GM18867 (cell line): ENCODE measurements around the gene NADK.
"Not testable (repeated sequence)": the region's sequence is repeated elsewhere in the genome, so short reads cannot be mapped to it uniquely, and the experiment has no call there.

Source experiments
- ATAC-seq: cut with Tn5 transposase; IDR thresholded peaks from one replicate; pipeline ENCODE4 v1.9.1; 2021; ENCODE audit warnings: mild to moderate bottlenecking, moderate library complexity; ENCODE audit not compliant: unreplicated experiment

NADK gene

GRCh38 chr1:1749941-1750340 lies 28.3 kb downstream of the NADK start:
- not testable (repeated sequence) for ATAC-seq

DNA sequence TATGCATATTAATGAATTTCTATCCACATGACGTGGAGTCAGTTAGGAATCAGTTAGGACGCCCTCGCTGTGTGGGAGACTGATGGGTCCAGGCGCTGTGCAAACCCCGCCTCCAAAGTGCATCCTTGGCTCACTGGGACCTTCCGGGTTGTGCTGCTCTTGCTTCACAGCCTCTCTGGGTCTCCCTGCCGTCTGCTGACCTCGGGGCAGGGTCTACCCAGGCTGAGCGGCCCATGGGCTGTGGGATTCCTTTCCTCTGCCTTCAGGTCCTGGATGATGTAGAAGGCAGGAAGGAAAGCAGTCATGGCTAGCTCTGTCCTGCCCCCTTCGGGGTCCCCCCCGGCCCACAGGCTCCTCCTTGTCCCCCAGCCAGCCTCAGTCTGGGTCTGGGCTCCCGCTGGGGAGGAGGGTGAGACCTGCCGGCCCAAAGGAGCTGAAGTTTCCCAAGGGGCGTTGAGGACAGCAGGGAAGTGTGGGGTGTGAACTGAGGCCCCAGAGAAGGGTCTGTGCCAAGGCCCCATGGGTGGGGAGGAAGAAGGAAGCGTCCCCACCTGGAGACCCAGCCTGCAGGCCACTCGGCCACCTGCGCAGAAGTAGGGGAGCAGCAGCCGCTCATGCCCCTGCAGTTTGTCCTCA lies 29.5 kb downstream of the NADK start:
- no peak for ATAC-seq

DNA sequence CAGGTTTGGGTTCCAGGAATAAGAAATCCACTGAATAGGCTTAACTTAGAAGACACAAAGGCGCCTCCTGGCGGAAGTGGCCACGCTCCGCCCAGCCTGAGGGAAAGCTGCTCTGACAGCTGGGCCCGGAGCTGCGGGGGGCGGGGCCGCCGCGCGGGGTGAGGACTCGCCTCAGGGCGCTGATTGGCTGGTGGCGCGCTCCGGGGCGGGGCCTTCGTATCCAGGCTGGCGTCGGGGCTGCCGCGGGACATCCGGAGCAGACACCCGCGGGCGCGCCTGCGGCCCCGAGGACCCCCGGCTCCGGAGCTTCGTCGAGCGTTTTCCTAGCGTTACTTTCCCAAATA lies 31.7 kb downstream of the NADK start:
- ATAC-seq, result peak; percentile 78

DNA sequence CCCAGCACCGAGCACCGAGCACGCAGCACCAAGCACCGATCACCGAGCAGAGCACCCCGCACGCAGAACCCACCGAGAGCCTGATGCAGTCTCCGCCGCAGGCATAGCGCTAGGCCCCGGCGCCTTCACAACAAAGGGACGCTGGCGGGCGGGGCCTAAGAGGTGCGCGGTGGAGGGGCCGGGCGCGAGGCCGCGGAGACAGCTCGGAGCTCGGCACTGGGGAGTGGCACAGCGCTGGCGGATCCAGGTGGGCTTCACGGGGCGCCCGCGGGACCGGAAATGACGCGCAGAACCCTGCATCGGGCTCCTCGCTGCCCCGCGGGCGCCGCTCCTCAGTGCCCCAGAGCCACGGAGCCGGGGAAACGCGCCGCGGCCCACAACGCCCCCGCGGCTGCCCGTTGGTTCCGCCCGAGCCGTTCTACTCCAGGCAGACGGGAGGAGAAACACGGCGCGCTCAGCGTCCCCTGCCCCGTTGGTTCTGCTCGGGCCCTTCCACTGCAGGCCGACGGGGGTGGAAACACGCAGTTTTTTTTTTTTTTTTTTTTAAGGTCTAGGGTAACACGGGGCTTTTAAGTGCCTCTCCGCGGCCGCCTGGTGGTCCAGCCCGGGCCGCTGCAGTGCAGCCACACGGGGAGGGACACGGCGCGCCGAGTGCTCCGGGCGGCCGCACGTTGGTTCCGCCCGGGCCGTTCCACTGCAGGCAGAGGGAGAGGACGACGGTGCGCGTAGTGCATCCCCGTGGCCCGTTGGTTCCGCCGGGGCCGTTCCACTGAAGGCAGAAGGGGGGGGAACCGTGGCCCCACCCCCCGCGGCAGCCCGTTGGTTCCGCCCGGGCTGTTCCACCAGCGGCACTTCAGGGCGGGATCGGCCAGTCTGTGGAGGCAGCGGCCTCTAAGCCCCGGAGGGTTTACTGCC lies 32.4 kb downstream of the NADK start:
- peak; percentile 67 for ATAC-seq

DNA sequence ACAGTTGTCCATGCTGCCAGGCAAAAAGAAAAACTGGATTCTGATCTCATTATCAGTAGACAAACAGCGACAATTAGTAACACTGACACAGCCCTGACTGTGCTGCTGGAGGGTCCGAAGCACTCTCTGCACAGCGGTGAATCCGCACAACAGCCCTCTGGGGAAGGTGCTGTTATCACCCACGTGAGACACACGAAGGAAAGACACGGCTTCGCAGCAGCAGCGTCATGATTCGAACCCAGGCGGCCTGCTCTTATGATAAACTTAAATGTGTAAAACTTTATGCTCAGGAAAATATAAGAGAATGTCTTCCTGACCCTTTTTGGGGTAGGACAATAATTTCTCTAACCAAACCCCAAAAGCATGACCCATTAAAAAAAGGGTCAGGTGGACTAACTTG lies 35.7 kb downstream of the NADK start:
- not testable (repeated sequence) for ATAC-seq

GRCh38 chr1:1741013-1741412 lies 37.3 kb downstream of the NADK start:
- ATAC-seq, result not testable (repeated sequence)

- not testable (repeated sequence) for ATAC-seq
Measured at GRCh38 chr1:1738799-1739337, 39.4 kb downstream of the NADK start.

DNA sequence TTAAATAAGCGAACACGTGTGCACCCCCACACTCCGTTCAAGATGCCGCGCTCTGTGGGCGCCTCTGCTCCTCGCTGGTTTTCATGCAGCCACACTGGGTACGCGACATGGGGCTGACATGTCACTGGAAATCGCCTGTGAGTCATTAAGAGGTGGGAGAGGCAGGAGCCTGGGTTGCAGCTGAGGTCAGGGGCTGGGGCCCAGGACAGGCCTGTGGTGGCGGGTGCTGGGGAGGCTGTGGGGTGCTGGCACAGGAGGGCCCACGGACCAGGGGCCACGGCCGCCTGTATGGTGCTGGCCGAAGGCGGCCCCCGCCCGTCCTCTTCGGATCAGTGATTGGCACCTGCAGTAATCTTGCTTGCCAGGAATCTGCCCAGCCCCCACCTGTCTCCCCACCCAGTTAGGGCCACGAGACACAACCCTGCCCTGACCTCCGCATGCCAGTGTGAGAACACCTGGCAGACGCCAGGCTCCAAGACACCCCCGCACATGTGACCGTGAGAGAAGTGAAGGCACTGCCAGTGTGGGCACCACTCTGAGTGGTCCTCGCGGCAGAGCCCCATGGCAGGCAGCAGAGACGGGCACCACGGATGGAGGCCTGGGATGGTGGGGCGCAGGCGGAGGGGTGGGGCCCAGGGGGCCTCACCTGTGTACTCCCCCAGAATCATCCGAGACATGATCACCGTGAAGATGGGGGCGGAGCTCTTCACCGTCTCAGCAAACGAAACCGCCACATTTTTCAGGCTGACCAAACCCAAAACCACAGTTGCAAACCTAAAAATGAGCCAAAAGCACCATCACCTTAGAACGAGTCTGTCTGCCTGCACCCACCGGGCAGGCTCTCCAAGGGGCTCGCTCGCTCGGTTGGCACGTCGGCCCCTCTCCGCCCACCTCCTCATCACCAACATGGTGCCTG lies 40.3 kb downstream of the NADK start:
- ATAC-seq, result peak; percentile 51

GRCh38 chr1:1732381-1732780 lies 45.9 kb downstream of the NADK start:
- ATAC-seq, result no peak

DNA sequence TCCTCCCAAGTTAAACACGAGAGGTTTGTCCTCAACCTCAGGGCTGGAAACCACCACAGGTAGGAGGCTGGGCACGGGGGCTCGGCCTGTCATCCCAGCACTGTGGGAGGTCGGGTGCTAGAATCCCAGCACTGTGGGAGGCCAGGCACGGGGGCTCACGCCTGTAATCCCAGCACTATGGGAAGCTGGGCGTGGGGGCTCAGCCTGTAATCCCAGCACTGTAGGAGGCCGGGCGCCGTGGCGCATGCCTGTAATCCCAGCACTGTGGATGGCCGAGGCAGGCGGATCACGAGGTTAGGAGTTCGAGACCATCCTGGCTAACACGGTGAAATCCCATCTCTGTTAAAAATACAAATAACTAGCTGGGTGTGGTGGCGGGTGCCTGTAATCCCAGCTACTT lies 47.4 kb downstream of the NADK start:
- no peak for ATAC-seq

GRCh38 chr1:1730230-1730629 lies 48.0 kb downstream of the NADK start:
- ATAC-seq, result not testable (repeated sequence)

GRCh38 chr1:1729116-1729816 lies 49.0 kb downstream of the NADK start:
- not testable (repeated sequence) for ATAC-seq

DNA sequence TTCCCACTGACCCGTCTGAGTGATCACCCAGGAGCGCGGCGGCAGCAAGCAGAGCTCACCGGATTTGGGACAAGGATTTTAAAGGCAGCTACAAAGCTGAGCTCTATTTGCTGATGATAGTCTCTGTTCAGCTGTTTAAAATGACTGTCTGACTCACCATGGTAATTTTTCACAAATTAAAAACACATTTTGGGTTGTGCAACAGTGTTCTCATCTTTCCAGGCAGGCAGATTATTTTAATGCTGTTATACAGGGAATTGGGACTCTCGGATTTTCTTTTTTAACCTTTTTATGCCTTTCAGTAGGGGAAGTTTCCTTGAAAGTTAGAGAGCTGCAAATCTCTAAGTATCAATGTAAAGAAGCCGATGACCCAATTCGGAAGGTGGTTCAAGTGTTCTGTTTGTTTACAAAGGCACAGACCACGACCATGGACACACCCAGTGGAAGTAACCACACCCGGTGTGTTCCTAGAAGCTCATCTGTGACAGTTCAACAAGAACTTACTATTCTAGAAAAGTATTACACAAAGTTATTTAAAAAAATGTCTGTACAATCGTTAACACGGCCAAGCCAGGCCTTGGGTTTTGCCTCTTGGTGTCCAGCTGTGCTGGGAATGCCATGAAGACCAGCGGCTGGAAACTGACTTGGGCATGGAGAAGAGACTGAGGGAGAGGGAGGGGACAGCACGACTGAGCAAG lies 49.8 kb downstream of the NADK start:
- ATAC-seq, result not testable (repeated sequence)

DNA sequence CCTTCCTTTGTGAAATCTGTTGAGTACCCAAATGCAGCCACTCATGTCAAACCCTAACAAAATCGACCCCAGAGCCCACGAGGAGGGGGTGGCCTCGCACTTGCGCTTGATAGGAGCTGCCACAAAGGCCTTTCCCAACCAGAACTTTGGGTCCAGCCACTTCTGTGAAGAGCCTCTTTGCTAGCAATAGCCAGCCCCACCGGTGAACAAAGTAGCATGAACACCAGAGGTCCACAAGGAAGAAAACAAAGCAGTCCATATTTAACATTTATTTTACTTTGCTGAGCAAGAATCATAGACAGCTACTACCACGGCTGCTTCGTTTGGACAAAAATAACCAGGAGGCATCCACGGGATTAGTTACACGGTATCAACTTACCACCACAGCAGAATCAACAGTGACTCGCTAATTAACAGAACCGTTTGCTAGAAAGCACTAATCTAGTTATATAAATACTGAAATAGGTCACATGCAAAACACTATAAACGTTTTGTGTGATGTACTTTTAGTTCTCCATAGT lies 51.1 kb downstream of the NADK start:
- ATAC-seq, result not testable (repeated sequence)

DNA sequence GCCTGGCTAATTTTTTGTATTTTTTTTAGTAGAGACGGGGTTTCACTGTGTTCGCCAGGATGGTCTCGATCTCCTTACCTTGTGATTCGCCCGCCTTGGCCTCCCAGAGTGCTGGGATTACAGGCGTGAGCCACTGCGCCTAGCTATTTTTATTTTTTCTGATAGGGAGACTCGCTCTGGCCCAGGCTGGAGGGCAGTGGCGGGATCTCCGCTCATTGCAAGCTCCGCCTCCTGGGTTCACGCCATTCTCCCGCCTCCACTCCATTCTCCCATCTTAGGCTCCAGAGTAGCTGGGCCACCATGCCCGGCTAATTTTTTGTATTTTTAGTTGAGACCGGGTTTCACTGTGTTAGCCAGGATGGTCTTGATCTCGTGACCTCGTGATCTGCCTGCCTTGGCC lies 52.2 kb downstream of the NADK start:
- not testable (repeated sequence) for ATAC-seq

DNA sequence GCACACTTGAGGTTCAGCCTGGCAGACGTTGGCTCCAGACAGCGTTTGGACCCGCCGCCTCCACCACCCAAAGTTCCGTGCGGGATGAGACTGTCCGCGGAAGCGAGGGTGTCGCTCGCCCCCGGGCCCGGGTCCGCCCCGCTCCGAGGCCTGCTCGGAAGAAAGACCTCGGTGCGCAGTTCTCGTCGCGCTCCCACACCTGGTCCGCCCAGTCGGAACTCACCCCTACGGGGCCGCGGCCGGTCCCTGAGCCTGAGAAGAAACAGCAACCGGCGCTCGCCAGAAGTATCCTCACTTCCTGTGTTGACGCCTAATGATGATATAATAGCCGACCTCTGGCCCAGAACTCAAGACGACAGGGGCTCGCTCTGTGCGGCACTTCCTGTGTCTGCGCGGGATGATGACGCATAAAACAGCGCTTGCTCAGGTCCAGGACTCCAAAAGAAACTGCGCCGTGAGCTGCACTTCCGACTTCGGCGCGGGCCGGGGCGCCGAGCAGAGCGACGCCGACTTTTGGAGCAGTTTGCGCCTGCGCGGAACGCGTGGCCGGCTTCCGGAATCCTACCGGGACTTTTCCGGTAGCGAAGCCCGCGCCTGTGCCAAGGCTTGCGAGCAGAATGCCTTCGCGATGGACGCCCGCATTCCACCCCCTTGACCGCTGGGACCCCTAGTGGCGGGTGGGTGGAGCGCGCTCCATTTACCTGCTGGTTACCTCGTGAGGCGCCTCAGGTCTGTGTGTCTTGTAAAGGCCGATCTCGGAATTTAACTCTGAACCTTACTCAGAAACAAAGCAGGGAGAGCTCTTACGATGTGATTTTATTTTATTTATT lies 54.0 kb downstream of the NADK start, which contains the start of gene CDK11A:
Gene CDK11A, minus strand, starts transcription at position 323 of the 830 bp plus-strand sequence. CDS start 1,539 bp downstream, outside the sequence.
- ATAC-seq, result peak; percentile 91

DNA sequence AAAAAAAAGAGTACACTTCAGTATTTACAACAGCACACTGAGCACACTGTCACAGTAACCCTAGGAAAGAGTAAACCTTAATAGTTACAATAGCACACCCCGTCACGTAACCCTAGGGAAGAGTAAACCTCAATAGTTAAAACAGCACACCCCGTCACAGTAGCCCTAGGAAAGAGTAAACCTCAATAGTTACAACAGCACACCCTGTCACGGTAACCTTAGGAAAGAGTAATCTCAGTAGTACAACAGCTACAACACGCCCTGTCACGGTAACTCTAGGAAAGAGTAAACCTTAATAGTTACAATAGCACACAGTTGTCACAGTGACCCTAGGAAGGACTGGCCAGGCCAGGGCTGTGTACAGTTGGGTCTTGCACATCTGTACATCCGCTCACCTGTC lies 57.1 kb downstream of the NADK start:
- no peak for ATAC-seq

DNA sequence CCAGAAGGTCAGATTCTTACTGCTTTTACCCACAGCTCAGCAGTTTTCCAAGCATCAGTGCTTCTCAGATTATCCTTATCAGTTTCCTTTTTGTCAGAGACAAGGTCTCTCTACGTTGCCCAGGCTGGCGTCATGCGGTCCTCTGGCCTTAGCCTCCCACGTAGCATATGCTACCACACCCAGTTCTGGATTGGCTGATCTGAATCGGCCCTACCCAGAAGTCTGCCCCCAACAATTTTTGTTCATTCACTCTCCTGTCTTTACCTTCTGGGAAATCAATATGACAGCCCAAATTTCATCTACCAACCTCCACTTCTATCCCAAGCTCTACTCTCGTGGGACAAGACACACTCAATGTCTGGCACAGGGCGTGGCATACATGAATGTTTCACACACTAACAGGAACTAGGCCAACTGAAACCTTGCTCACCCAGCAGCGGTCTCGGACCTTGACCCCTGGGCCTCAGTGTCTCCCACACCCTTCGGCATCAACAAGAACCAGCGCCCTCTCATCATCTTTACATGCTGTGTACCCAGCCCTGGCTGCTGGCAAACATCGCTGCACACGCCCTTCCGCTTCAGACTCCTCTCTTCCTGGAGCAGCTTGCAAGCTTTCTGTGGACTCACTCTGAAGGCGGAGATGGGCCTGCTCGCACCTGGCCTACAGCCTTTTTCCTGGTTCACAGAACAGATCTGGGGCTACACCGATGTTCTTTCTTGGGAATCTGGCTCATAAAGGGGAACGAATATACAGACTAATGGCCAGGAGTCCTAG lies 63.0 kb downstream of the NADK start:
- not testable (repeated sequence) for ATAC-seq
